Muscle of leg (tissue), 11 donors: ENCODE results near the gene PRRX2. TPM values are rescaled to one million over a fixed set of nuclear protein-coding genes. Genes with fewer than 3 reads are reported as not detected.
A peak's percentile ranks its signal among the peaks of the same experiment; 100 is the strongest.

Experiments
- DNase-seq: peaks from one replicate; pipeline ENCODE4 v3.0.0; 2013
- H3K27ac ChIP-seq: one replicate; pipeline ENCODE4 v1.5.1; 2013; ENCODE audit warnings: mild to moderate bottlenecking, low read length, control low read depth
- H3K27me3 ChIP-seq: one replicate; pipeline ENCODE4 v1.6.1; 2013; ENCODE audit warnings: low read length; ENCODE audit not compliant: control insufficient read depth, insufficient read depth
- H3K36me3 ChIP-seq: one replicate; pipeline ENCODE4 v1.6.1; 2013; ENCODE audit warnings: low read length; ENCODE audit not compliant: control insufficient read depth, insufficient read depth
- H3K4me1 ChIP-seq: one replicate; pipeline ENCODE4 v1.6.1; 2013; ENCODE audit warnings: low read length; ENCODE audit not compliant: control insufficient read depth, insufficient read depth
- H3K4me3 ChIP-seq: one replicate; pipeline ENCODE4 v1.5.1; 2013; ENCODE audit warnings: low read length, control low read depth
- H3K9me3 ChIP-seq: replicated peaks from 2 replicates; pipeline ENCODE4 v1.6.1; 2013; ENCODE audit warnings: low read depth, low read length; ENCODE audit not compliant: control insufficient read depth
- WGBS: methylation state at CpG from one replicate; pipeline ENCODE4 v1.1.5; 2013; ENCODE audit warnings: missing lambda C conversion rate; ENCODE audit not compliant: insufficient coverage; 5-methylcytosine and 5-hydroxymethylcytosine counted together
- polyA plus RNA-seq, 8 donors: library from polyadenylated mRNA; unstranded; fragments of 120-200 nt; gene quantifications; one replicate each; pipeline versions ENCODE4 v1.2.1 to v1.2.3, GENCODE V29; 2013; ENCODE audit warnings: inconsistent platforms in 1 of 8, low replicate concordance in 1 of 8; ENCODE audit not compliant: insufficient read length in 8 of 8, insufficient read depth in 1 of 8
- total RNA-seq: library from RNA; stranded (reverse); fragments of 120-200 nt; gene quantifications from one replicate; pipeline ENCODE4 v1.2.4, GENCODE V29; 2013

PRRX2 gene
- total and polyA plus RNA-seq, 9 donors = 2.3 to 8.9 (median 4.5) TPM

- Histone ChIP-seq H3K36me3 (no peaks in the 10 kb centered on the region), H3K27me3 (peaks cover 44% of the 10 kb centered on the region), H3K4me3 (peak overlapping the region; percentile 36), H3K4me1 (peaks cover 24% of the 10 kb centered on the region), H3K27ac (peak overlapping the region; percentile 44), H3K9me3 (no peaks in the 10 kb centered on the region)
- peak; percentile 84 for DNase-seq
- WGBS = 2% methylated on average over 9 of the region's 25 CpGs
These were observed 32.3 kb downstream of the PRRX2 start for GRCh38 chr9:129697656-129698253.

DNA sequence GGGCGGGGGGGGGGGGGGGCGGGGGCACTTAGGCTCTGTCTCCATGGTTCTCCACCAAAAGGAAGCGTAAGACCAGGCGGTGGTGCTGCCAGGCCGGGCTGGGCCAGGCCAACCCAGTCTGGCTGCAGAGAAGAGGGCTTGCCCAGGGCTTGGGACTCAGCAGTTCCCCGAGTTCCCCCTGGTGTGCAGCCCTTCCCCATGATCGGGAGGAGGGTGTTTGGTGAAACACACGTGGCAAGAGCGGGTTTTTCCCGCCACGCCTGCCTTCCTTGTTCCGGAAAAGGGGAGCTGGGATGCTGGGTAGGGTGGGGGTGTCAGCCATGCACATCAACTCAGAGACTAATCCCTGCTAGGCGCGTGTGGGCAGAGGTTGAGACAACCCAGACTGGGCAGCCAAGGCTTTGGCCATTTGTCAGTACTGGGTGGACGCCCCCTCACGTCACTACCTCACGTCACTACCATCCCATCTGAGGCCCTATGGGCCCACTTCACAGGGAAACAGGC lies 32.9 kb downstream of the PRRX2 start:
- Histone ChIP-seq H3K4me1 (peaks cover 29% of the 10 kb centered on the region), H3K27me3 (peaks cover 48% of the 10 kb centered on the region), H3K4me3 (no peak overlapping the region), H3K27ac (no peak overlapping the region), H3K9me3 (no peaks in the 10 kb centered on the region), H3K36me3 (no peaks in the 10 kb centered on the region)
- peak; percentile 52 for DNase-seq
- WGBS = 20% methylated on average over 2 of the region's 17 CpGs

GRCh38 chr9:129701054-129701453 lies 35.6 kb downstream of the PRRX2 start:
- no peaks in the 10 kb centered on the region for H3K9me3 ChIP-seq
- no peak overlapping the region for H3K4me3 ChIP-seq
- no peaks in the 10 kb centered on the region for H3K36me3 ChIP-seq
- WGBS = 59% methylated on average over 10 of the region's 11 CpGs
- H3K27me3 ChIP-seq = peaks cover 42% of the 10 kb centered on the region
- DNase-seq = no peak
- H3K4me1 ChIP-seq = peaks cover 38% of the 10 kb centered on the region
- H3K27ac ChIP-seq = no peak overlapping the region

- 80% methylated on average over 3 of the region's 5 CpGs for WGBS
- Histone ChIP-seq H3K27ac (no peak overlapping the region), H3K36me3 (no peaks in the 10 kb centered on the region), H3K4me3 (no peak overlapping the region), H3K4me1 (peaks cover 35% of the 10 kb centered on the region), H3K27me3 (peaks cover 39% of the 10 kb centered on the region), H3K9me3 (no peaks in the 10 kb centered on the region)
- no peak for DNase-seq
These were observed 36.1 kb downstream of the PRRX2 start for GRCh38 chr9:129701549-129701948.

DNA sequence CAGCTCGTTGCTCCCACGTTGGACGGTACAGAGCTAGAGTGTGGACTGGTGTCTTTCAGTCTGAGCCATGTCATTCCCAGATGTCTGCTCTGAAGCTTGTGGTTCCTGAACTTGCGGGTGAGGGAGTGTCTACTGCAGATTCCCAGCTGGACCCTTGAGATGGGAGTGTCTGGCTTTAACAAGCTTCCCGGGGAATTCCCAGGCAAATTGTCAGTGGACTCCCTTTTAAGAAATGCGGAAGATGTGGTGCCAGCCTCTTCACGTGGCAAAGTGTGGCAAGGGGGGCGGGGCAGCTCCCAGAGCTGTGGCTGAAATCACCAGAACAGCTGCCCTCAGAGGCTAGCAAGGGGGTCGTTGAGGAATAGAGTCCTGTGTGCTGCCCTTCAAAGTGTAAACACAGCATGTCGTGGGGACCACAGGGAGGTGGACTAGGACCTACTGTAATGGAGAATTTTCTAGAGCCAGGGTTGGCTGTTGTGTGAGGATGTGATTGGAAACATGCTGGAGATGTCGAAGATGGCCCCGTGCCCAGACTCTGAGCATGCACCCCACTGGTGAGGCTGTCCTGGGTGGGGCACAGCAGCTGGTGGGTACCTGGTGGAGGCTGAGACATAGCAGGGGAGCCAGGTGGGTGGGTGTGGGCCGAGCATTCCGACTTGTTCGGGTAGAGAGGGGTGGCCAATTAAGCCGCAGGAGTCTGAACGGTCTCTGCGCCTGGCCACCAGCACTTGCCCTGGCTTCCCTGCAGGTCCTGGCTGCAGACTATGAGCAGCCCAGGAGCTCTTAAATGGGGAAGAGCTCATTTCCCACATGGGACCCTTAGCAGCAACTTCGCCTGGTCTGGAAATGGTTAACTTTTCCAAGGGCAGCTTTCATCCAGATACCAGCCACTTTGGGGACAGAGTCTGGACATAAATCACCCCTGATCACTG lies 37.4 kb downstream of the PRRX2 start:
- Histone ChIP-seq H3K27ac (peak overlapping the region; percentile 69), H3K4me3 (no peak overlapping the region), H3K4me1 (peaks cover 25% of the 10 kb centered on the region), H3K27me3 (peaks cover 29% of the 10 kb centered on the region), H3K36me3 (no peaks in the 10 kb centered on the region), H3K9me3 (no peaks in the 10 kb centered on the region)
- whole genome bisulfite sequencing = 34% methylated on average over 18 of the region's 19 CpGs
- peak; percentile 68 for DNase-seq

GRCh38 chr9:129703667-129704355 lies 38.4 kb downstream of the PRRX2 start:
- Histone ChIP-seq H3K27ac (peak overlapping the region; percentile 69), H3K4me3 (no peak overlapping the region), H3K36me3 (no peaks in the 10 kb centered on the region), H3K27me3 (peaks cover 21% of the 10 kb centered on the region), H3K4me1 (peaks cover 23% of the 10 kb centered on the region), H3K9me3 (no peaks in the 10 kb centered on the region)
- WGBS = 21% methylated on average over 15 of the region's 17 CpGs
- peak; percentile 88 for DNase-seq

GRCh38 chr9:129704807-129705206 lies 39.4 kb downstream of the PRRX2 start:
- DNase-seq = no peak
- Histone ChIP-seq H3K27me3 (peaks cover 20% of the 10 kb centered on the region), H3K27ac (no peak overlapping the region), H3K4me3 (no peak overlapping the region), H3K36me3 (no peaks in the 10 kb centered on the region), H3K4me1 (peaks cover 23% of the 10 kb centered on the region), H3K9me3 (no peaks in the 10 kb centered on the region)
- 36% methylated on average over 6 of the region's 8 CpGs for WGBS

GRCh38 chr9:129708793-129709192 lies 43.3 kb downstream of the PRRX2 start:
- Histone ChIP-seq H3K4me3 (no peak overlapping the region), H3K9me3 (no peaks in the 10 kb centered on the region), H3K27me3 (peaks cover 18% of the 10 kb centered on the region), H3K27ac (no peak overlapping the region), H3K4me1 (peaks cover 27% of the 10 kb centered on the region), H3K36me3 (no peaks in the 10 kb centered on the region)
- no peak for DNase-seq
- 75% methylated on average over 5 of the region's 6 CpGs for WGBS

DNA sequence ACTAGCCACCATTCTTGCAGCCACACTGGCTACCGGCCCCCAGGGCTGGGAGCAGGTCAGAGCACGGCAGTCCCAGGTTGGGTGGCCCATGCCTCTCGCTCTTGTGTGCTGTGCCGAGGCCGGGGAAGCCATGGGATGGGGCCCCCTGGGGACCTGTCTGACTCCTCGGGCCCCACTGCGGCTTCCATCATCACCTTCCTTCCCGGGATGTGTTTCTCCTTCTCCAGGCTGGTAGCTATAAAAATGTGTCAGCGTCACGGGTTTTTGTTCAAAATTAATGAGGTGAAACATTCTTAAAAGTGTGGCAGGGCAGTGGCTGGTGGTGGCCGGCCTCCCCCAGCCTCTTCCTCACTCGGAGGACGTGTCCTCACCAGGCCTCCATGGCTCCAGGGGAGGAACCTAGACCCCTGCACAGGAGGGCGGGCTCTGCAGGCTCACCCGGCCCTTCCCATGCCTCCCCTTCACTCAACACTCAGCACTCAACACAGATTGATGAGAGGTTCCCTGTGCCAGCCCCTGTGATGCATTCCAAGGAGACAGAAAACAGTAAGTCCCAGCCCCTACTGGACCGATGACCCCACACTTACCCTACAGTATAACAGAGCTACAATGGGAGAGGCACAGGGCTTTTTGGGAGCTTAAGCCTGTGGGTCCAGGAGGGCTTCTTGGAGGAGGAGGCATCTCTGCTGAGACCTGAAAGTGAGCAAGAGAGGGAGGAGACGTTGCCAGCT lies 44.2 kb downstream of the PRRX2 start:
- Histone ChIP-seq H3K27me3 (peaks cover 13% of the 10 kb centered on the region), H3K4me3 (no peak overlapping the region), H3K4me1 (peaks cover 24% of the 10 kb centered on the region), H3K9me3 (no peaks in the 10 kb centered on the region), H3K27ac (no peak overlapping the region), H3K36me3 (no peaks in the 10 kb centered on the region)
- WGBS = 65% methylated on average over 12 of the region's 17 CpGs
- no peak for DNase-seq
